Measurements from ENCODE around the gene ASCL1. TPM values are rescaled to one million over a fixed set of nuclear protein-coding genes. Genes with fewer than 3 reads are reported as not detected.

ASCL1 gene
- total RNA-seq (not detected), polyA plus RNA-seq (under 1 TPM in 2 of 3 donors, not detected in 1; 0.01 to 0.03 TPM)
- long read RNA-seq, donor 1: 0 reads
- long read RNA-seq, donor 2: 0 reads

DNA sequence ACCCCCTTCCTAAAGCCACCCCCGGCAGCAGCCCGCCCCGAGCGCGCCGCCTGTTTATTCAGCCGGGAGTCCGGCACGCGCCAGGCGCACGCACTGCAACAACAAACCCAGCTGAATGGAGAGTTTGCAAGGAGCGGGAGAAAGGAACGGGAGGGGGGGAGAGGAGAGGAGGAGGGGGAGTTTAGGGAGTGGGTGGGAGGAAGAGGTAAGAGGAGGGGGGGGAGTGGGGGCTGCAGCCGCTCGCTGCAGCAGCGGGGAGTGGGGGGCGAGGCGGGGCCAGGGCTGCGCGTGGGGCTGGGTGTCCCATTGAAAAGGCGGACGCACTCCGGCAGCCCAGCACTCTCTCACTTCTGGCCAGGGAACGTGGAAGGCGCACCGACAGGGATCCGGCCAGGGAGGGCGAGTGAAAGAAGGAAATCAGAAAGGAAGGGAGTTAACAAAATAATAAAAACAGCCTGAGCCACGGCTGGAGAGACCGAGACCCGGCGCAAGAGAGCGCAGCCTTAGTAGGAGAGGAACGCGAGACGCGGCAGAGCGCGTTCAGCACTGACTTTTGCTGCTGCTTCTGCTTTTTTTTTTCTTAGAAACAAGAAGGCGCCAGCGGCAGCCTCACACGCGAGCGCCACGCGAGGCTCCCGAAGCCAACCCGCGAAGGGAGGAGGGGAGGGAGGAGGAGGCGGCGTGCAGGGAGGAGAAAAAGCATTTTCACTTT, at the start of gene ASCL1:
Gene ASCL1 (plus strand): TSS at position 336 of the 712 bp plus-strand sequence. CDS start 571 bp downstream, outside the sequence.
- peaks cover 0 to 98% (median 29%) of the 10 kb centered on the region in 3 donors for H3K27me3 ChIP-seq (ENCODE audit: insufficient read depth in 3 of 3, low read length in 2 of 3)
- DNase-seq (no peak), ATAC-seq (no peak)
- H3K4me3 ChIP-seq: peak within 1 kb of the TSS; percentile 54
- no peaks in the 10 kb centered on the region for H3K36me3 ChIP-seq (ENCODE audit: insufficient read depth in 1 of 2, low read depth in 1 of 2)
- no peaks in the 10 kb centered on the region for H3K4me1 ChIP-seq
- intact Hi-C loops (cut with DNase I): no loop called here
- no peaks in the 10 kb centered on the region for H3K9me3 ChIP-seq
- H3K27ac ChIP-seq: no peak within 1 kb of the TSS
- 1 to 2% (median 1%) methylated on average over 45 to 52 of the region's 52 CpGs for WGBS, 3 donors
- TF ChIP-seq, protein P1, sequence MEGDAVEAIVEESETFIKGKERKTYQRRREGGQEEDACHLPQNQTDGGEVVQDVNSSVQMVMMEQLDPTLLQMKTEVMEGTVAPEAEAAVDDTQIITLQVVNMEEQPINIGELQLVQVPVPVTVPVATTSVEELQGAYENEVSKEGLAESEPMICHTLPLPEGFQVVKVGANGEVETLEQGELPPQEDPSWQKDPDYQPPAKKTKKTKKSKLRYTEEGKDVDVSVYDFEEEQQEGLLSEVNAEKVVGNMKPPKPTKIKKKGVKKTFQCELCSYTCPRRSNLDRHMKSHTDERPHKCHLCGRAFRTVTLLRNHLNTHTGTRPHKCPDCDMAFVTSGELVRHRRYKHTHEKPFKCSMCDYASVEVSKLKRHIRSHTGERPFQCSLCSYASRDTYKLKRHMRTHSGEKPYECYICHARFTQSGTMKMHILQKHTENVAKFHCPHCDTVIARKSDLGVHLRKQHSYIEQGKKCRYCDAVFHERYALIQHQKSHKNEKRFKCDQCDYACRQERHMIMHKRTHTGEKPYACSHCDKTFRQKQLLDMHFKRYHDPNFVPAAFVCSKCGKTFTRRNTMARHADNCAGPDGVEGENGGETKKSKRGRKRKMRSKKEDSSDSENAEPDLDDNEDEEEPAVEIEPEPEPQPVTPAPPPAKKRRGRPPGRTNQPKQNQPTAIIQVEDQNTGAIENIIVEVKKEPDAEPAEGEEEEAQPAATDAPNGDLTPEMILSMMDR (IDR thresholded peaks at IDR 0.05): no peak

DNA sequence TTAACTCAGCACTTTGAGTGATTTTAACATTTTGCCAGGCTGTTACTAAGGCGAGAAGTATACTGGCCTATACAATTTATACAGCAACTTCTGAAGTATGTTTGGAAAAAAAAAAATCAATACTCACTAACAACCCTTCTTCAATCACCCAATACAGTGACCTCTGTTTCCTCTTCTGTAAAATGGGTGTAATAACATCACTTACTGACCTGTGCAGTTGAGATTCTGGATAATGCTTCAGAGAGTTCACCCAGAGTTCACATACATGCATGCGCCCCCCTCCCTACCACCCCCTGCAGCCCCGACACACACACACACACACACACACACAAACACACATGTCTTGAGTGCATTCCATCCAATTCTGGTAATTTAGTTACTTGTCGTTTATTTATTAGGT, 49.6 kb upstream of the ASCL1 start:
- Histone ChIP-seq H3K4me3 (no peak overlapping the region), H3K27ac (no peak overlapping the region), H3K9me3 (no peaks in the 10 kb centered on the region), H3K4me1 (no peaks in the 10 kb centered on the region), H3K36me3 (ENCODE audit: insufficient read depth in 1 of 2, low read depth in 1 of 2) (no peaks in the 10 kb centered on the region), H3K27me3 (ENCODE audit: insufficient read depth in 3 of 3, low read length in 2 of 3) (no peaks in the 10 kb centered on the region)
- 81 to 86% (median 81%) methylated on average over 4 of the region's 4 CpGs for WGBS, 3 donors
- ATAC-seq (no peak), DNase-seq (no peak)
- intact Hi-C loops (cut with DNase I): no loop called here
- TF ChIP-seq, protein P1 (IDR thresholded peaks at IDR 0.05): no peak

DNA sequence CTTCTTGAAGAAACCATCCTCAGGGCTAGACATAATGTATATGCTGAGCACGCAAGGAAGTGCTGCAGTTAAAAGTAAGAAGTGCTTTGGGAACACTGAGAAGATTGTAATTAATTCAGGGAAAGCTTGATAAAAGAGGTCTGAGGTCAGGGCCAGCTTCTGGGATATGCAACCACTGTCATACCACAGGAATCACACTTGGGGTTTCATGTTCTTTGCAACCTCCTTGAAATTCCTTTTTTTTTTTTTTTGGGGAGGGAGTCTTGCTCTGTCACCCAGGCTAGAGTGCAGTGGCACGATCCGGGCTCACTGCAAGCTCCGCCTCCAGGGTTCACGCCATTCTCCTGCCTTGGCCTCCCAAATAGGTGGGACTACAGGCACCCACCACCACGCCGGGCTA, 47.3 kb upstream of the ASCL1 start:
- intact Hi-C loops (cut with DNase I): no loop called here
- TF ChIP-seq, protein P1 (IDR thresholded peaks at IDR 0.05): no peak
- Histone ChIP-seq H3K36me3 (ENCODE audit: insufficient read depth in 1 of 2, low read depth in 1 of 2) (no peaks in the 10 kb centered on the region), H3K27me3 (ENCODE audit: insufficient read depth in 3 of 3, low read length in 2 of 3) (no peaks in the 10 kb centered on the region), H3K27ac (no peak overlapping the region), H3K9me3 (no peaks in the 10 kb centered on the region), H3K4me1 (no peaks in the 10 kb centered on the region), H3K4me3 (no peak overlapping the region)
- WGBS, 3 donors: 86 to 89% (median 87%) methylated on average over 7 of the region's 7 CpGs
- DNase-seq (no peak), ATAC-seq (no peak)

DNA sequence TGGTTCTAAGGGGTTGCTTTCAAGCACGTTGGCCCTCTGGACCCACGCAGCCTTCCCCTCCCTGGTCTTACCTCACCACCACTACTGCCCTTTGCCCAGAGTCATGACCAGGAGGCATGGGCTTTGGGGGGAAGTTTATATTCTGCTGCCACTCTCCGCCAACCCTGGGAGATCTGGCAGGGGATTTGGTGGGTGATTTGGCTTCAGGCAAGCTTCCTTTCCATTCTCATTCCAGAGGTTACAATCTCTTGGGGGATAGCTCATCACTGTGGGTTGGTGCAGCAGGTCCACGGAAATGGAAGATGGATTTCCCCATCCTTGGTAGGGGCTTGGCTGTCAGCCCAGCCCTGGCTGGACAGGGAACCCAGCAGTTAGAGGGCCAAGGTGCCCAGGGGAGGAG, 46.7 kb upstream of the ASCL1 start:
- 81 to 87% (median 82%) methylated on average over 4 of the region's 4 CpGs for WGBS, 3 donors
- no peaks in the 10 kb centered on the region for H3K36me3 ChIP-seq (ENCODE audit: insufficient read depth in 1 of 2, low read depth in 1 of 2)
- intact Hi-C loops (cut with DNase I): no loop called here
- no peak for ATAC-seq
- H3K27me3 ChIP-seq (ENCODE audit: insufficient read depth in 3 of 3, low read length in 2 of 3): no peaks in the 10 kb centered on the region
- no peaks in the 10 kb centered on the region for H3K4me1 ChIP-seq
- H3K4me3 ChIP-seq: no peak overlapping the region
- TF ChIP-seq, protein P1 (IDR thresholded peaks at IDR 0.05): no peak
- no peak for DNase-seq
- H3K27ac ChIP-seq: no peak overlapping the region
- H3K9me3 ChIP-seq: no peaks in the 10 kb centered on the region

Data from psoas muscle (tissue), 8 donors.